K562 (cell line): ENCODE data around the gene PPM1N. TPM values are rescaled to one million over a fixed set of nuclear protein-coding genes. Genes with fewer than 3 reads are reported as not detected.

Experiments used
- ARNT ChIP-seq, 2 experiments: fragments of 450-650 bp; IDR thresholded peaks; 2 replicates each; pipeline ENCODE4 v1.6.1; 2016; ENCODE audit warnings: mild to moderate bottlenecking in 1 of 2
- ATF2 ChIP-seq: sonication (generic); formaldehyde crosslinking; IDR thresholded peaks from 2 replicates; pipeline ENCODE4 v1.8.1; 2022; ENCODE audit warnings: missing genetic modification reagents
- CUX1 ChIP-seq: fragments of 200-800 bp; sonication (Bioruptor generic); IDR thresholded peaks from 2 replicates; pipeline ENCODE4 v1.6.1; 2016; ENCODE audit warnings: missing genetic modification characterization, missing compliant biosample characterization
- FOXJ3 ChIP-seq: sonication (generic); formaldehyde crosslinking; IDR thresholded peaks from 2 replicates; pipeline ENCODE4 v1.4.0; 2020; ENCODE audit warnings: mild to moderate bottlenecking, missing genetic modification reagents
- GATAD2B ChIP-seq: fragments of 450-650 bp; IDR thresholded peaks from 2 replicates; pipeline ENCODE4 v1.6.1; 2017; ENCODE audit warnings: mild to moderate bottlenecking, borderline replicate concordance
- GMEB1 ChIP-seq: fragments of 250-450 bp; sonication (Bioruptor Pico); IDR thresholded peaks from 2 replicates; pipeline ENCODE4 v1.4.0; 2020; ENCODE audit warnings: mild to moderate bottlenecking
- HDAC3 ChIP-seq: fragments of 450-650 bp; IDR thresholded peaks from 2 replicates; pipeline ENCODE4 v1.6.1; 2018; ENCODE audit warnings: borderline replicate concordance, mild to moderate bottlenecking, moderate library complexity; ENCODE audit not compliant: partially characterized antibody
- JUND ChIP-seq, 2 experiments: IDR thresholded peaks; 2 replicates in 1 of 2; 3 replicates in 1 of 2; pipeline ENCODE4 v1.6.1; 2011; ENCODE audit warnings: borderline replicate concordance in 2 of 2, low read depth in 2 of 2, low read length in 2 of 2, improper control_type of control experiment in 1 of 2, missing biosample characterization in 1 of 2, missing genetic modification characterization in 1 of 2, missing genetic modification reagents in 1 of 2
- NONO ChIP-seq, 2 experiments: fragments of 200-400 bp in 1 of 2; fragments of 450-650 bp in 1 of 2; formaldehyde crosslinking in 1 of 2; IDR thresholded peaks; 2 replicates each; pipeline ENCODE4 v1.6.1; 2017; ENCODE audit warnings: low read depth in 2 of 2, mild to moderate bottlenecking in 2 of 2, moderate library complexity in 2 of 2, low read length in 1 of 2
- RCOR1 ChIP-seq, 2 experiments: IDR thresholded peaks; 2 replicates each; pipeline ENCODE4 v1.6.1; 2012; ENCODE audit warnings: low read depth in 2 of 2, low read length in 2 of 2, borderline replicate concordance in 1 of 2, improper control_type of control experiment in 1 of 2
- USF2 ChIP-seq: sonication (generic); formaldehyde crosslinking; IDR thresholded peaks from 2 replicates; pipeline ENCODE4 v1.5.0; 2020; ENCODE audit warnings: missing genetic modification reagents
- YY1 ChIP-seq, 3 experiments: IDR thresholded peaks; 2 replicates each; pipeline ENCODE4 v1.6.1; 2011; ENCODE audit warnings: low read length in 2 of 3, mild to moderate bottlenecking in 2 of 3, moderate library complexity in 2 of 3, borderline replicate concordance in 1 of 3, control low read depth in 1 of 3, low read depth in 1 of 3; ENCODE audit not compliant: insufficient read depth in 3 of 3, insufficient replicate concordance in 2 of 3, control insufficient read depth in 1 of 3, insufficient read length in 1 of 3; ENCODE audit errors: extremely low read depth in 1 of 3
- ZKSCAN8 ChIP-seq: fragments of 200-800 bp; sonication (Bioruptor generic); IDR thresholded peaks from 2 replicates; pipeline ENCODE4 v1.6.1; 2016; ENCODE audit warnings: missing genetic modification characterization, missing compliant biosample characterization
- ZNF165 ChIP-seq: fragments of 250-450 bp; sonication (Bioruptor Pico); IDR thresholded peaks from 2 replicates; pipeline ENCODE4 v1.4.0; 2020; ENCODE audit warnings: borderline replicate concordance
- ZNF24 ChIP-seq: fragments of 450-650 bp; IDR thresholded peaks from 2 replicates; pipeline ENCODE4 v1.6.1; 2016
- ZNF583 ChIP-seq: fragments of 250-450 bp; sonication (Bioruptor Pico); IDR thresholded peaks from 2 replicates; pipeline ENCODE4 v1.4.0; 2020
- ZNF778 ChIP-seq: fragments of 450-650 bp; formaldehyde crosslinking; IDR thresholded peaks from 2 replicates; pipeline ENCODE4 v1.4.0; 2020; ENCODE audit warnings: mild to moderate bottlenecking, moderate library complexity
- polyA plus RNA-seq, 8 experiments: library from polyadenylated mRNA; depleted of rRNA in 4 of 8; stranded (reverse) in 5 of 8; unstranded in 3 of 8; fragments of >200 nt; fragmentation: Nextera tagmentation in 2 of 8; fragmentation: Illumina TruSeq in 1 of 8; extraction: Ambion mirVana in 2 of 8; extraction: Trizol in 1 of 8; gene quantifications; 2 replicates each; pipeline versions ENCODE4 v1.2.1 to v1.2.3, GENCODE V29; 2011 to 2014; ENCODE audit warnings: inconsistent platforms in 1 of 8, missing spikeins in 1 of 8
- total RNA-seq, 7 experiments: library from RNA; depleted of rRNA in 6 of 7; stranded (reverse); fragments of >200 nt in 6 of 7; fragmentation: Illumina TruSeq in 2 of 7; extraction: Trizol in 2 of 7; gene quantifications; 2 replicates each; pipeline versions ENCODE4 v1.2.1 to v1.2.3, GENCODE V29; 2011 to 2021; ENCODE audit warnings: low replicate concordance in 1 of 7

Gene PPM1N
- total and polyA plus RNA-seq, 9 of the 15 experiments (the other 6 are each of a cell fraction or from before 2014, with no cell fraction given), result 4.5 to 15.6 (median 8.7) TPM

- TF ChIP-seq NONO (IDR thresholded peaks at IDR 0.05; ENCODE audit: low read depth in 2 of 2, low read length in 1 of 2) (no peak), HDAC3 (no peak), GATAD2B (no peak), ARNT (IDR thresholded peaks at IDR 0.05) (no peak), ZKSCAN8 (CRISPR knock-in tag) (no peak), RCOR1 (IDR thresholded peaks at IDR 0.05; ENCODE audit: borderline replicate concordance in 1 of 2, low read depth in 2 of 2, low read length in 2 of 2) (peak in 1 of 2 experiments; percentile 61; a peak in 1 of 4 replicates), JUND (IDR thresholded peaks at IDR 0.05; ENCODE audit: borderline replicate concordance, low read depth, low read length) (0 out of 2 replicates have a peak, but pooled peaks have one; percentile 24), JUND (tag; IDR thresholded peaks at IDR 0.05; ENCODE audit: borderline replicate concordance, low read depth, low read length) (peak; percentile 29; the same call in 1 of the 3 replicates), CUX1 (CRISPR knock-in tag) (no peak), ZNF778 (CRISPR knock-in tag) (no peak), USF2 (no peak), FOXJ3 (CRISPR knock-in tag) (no peak), ZNF583 (CRISPR knock-in tag) (no peak), GMEB1 (CRISPR knock-in tag) (no peak), ZNF24 (no peak), YY1 (IDR thresholded peaks at IDR 0.05; ENCODE audit: borderline replicate concordance in 1 of 3, control insufficient read depth in 1 of 3, extremely low read depth in 1 of 3, insufficient read depth in 3 of 3, insufficient read length in 1 of 3, insufficient replicate concordance in 2 of 3, low read depth in 1 of 3, low read length in 2 of 3) (peak in 1 of 3 experiments; percentile 51), ATF2 (CRISPR knock-in tag) (no peak), ZNF165 (no peak)
Observed at GRCh38 chr19:45485305-45486077, 12.8 kb upstream of the PPM1N start (continued).
